Neural progenitor cell (in vitro differentiated cells): ENCODE results near the gene ITPA.

Experiments used
- CTCF ChIP-seq: fragments of 200-600 bp; sonication (generic); IDR thresholded peaks from 2 replicates; pipeline ENCODE4 v1.5.1; 2017; ENCODE audit warnings: antibody characterized with exemption, mild to moderate bottlenecking
- EZH2 ChIP-seq: fragments of 200-600 bp; sonication (generic); IDR thresholded peaks from 2 replicates; pipeline ENCODE4 v1.6.1; 2017; ENCODE audit warnings: antibody characterized with exemption, mild to moderate bottlenecking, moderate library complexity
- EZH2phosphoT487 ChIP-seq: fragments of 200-600 bp; sonication (generic); IDR thresholded peaks from 2 replicates; pipeline ENCODE4 v1.6.1; 2017; ENCODE audit warnings: antibody characterized with exemption

- no peak for TF ChIP-seq CTCF
- no peak for TF ChIP-seq EZH2
- TF ChIP-seq EZH2phosphoT487: no peak
Observed at GRCh38 chr20:3223651-3223993, 14.3 kb downstream of the ITPA start.
